Rectal smooth muscle tissue (tissue), 1 donor: ENCODE data around the gene ACOX3.

Experiments
- H3K27ac ChIP-seq: one replicate; pipeline ENCODE4 v1.7.0; 2013; ENCODE audit warnings: low read depth, low read length, inconsistent platforms
- H3K27me3 ChIP-seq: one replicate; pipeline ENCODE4 v1.7.0; 2013; ENCODE audit warnings: low read length; ENCODE audit not compliant: control insufficient read depth, insufficient read depth
- H3K36me3 ChIP-seq: one replicate; pipeline ENCODE4 v1.7.0; 2013; ENCODE audit warnings: low read length; ENCODE audit not compliant: control insufficient read depth, insufficient read depth
- H3K4me1 ChIP-seq: one replicate; pipeline ENCODE4 v1.7.0; 2013; ENCODE audit warnings: low read length; ENCODE audit not compliant: control insufficient read depth, insufficient read depth
- H3K4me3 ChIP-seq: one replicate; pipeline ENCODE4 v1.7.0; 2013; ENCODE audit warnings: low read length
- H3K9ac ChIP-seq: one replicate; pipeline ENCODE4 v1.7.0; 2013; ENCODE audit warnings: low read length

The ACOX3 gene

GRCh38 chr4:8473198-8473919, 32.8 kb upstream of the ACOX3 start:
- Histone ChIP-seq H3K27me3 (no peaks in the 10 kb centered on the region), H3K4me3 (no peak overlapping the region), H3K36me3 (no peaks in the 10 kb centered on the region), H3K27ac (peak overlapping the region; percentile 85), H3K4me1 (peaks cover 21% of the 10 kb centered on the region), H3K9ac (no peak overlapping the region)

DNA sequence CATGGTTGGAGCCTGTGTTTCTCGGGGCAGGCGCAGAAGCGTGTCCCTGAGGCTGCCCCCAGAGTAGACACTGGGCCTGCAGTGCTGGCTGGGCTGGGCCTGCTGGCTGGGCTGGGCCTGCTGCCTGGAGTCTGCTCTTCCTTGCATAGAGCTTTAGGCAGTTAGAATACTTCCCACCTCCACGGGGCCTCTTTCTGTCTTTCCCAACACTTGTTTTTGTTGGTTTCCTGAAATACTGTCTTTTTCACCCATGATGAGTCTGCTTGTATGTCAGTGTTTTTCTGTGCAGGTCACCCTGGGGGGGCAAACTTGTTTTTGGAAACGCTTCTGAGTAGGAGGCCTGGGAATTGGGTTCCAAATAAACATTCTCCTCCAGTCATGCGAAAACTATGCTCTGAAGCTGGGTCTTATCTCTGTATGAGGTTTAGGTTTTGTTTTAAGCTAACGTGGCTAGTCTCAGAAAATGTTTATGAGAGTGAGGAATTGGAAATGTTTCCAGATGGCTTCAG, 32.2 kb upstream of the ACOX3 start:
- Histone ChIP-seq H3K9ac (no peak overlapping the region), H3K4me1 (peaks cover 21% of the 10 kb centered on the region), H3K4me3 (no peak overlapping the region), H3K36me3 (peaks cover 2% of the 10 kb centered on the region), H3K27ac (peak overlapping the region; percentile 85), H3K27me3 (no peaks in the 10 kb centered on the region)

DNA sequence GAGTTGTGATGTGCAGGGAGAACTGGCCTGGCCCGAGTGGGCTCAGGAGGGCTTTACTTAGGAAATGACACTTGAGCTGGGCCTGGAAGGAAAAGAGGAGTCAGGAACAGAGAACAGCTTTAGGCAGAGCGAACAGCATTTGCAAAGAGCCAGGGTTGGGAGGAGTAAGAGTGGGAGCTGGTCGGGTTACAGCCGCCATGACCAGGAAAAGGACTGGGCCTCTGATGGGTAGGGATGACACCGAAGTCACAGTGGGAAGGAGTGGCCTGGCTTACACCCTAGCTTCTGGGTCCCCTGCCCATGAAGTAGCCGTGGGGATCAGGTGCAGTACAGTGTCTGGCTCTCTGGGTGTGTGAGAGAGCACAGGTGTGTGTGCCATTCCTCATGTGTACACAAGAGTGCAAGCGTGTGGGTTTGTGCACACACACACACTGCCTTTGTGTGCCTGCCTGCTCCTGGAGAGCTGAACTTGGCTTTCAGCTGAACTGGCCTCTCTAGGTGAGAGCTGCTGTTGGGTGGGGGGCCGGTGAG, 31.7 kb upstream of the ACOX3 start:
- no peak overlapping the region for H3K4me3 ChIP-seq
- peaks cover 3% of the 10 kb centered on the region for H3K36me3 ChIP-seq
- H3K27me3 ChIP-seq, result no peaks in the 10 kb centered on the region
- no peak overlapping the region for H3K9ac ChIP-seq
- peak overlapping the region; percentile 85 for H3K27ac ChIP-seq
- H3K4me1 ChIP-seq, result peaks cover 21% of the 10 kb centered on the region

- Histone ChIP-seq H3K27ac (peak overlapping the region; percentile 10), H3K4me1 (peaks cover 21% of the 10 kb centered on the region), H3K27me3 (no peaks in the 10 kb centered on the region), H3K9ac (no peak overlapping the region), H3K4me3 (no peak overlapping the region), H3K36me3 (peaks cover 3% of the 10 kb centered on the region)
Observed at GRCh38 chr4:8471211-8471875, 30.8 kb upstream of the ACOX3 start.

GRCh38 chr4:8470451-8471024, 30.0 kb upstream of the ACOX3 start:
- Histone ChIP-seq H3K36me3 (peaks cover 5% of the 10 kb centered on the region), H3K27ac (no peak overlapping the region), H3K9ac (no peak overlapping the region), H3K4me3 (no peak overlapping the region), H3K27me3 (no peaks in the 10 kb centered on the region), H3K4me1 (peaks cover 21% of the 10 kb centered on the region)

DNA sequence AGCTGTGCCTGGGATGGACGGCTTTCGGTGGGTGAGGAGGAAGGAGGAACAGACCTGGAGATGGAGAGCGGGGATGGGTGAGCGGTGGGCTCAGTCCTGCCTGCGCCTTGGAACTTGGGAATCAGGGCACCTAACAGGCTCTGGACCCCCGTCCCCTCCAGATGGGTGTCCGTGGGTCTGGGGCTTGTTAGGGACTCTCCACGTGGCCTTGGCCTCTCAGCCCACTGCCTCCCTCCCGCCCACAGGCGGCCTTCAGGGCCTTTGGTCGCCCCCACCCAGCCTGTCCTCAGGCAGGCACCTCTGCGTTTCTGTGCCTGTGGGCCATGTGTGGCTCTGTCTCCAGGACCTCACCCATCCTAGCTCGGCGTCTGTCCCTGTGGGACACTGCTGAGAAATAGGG, 29.0 kb upstream of the ACOX3 start:
- peaks cover 21% of the 10 kb centered on the region for H3K4me1 ChIP-seq
- H3K36me3 ChIP-seq, result peaks cover 14% of the 10 kb centered on the region
- no peak overlapping the region for H3K27ac ChIP-seq
- no peaks in the 10 kb centered on the region for H3K27me3 ChIP-seq
- no peak overlapping the region for H3K4me3 ChIP-seq
- no peak overlapping the region for H3K9ac ChIP-seq

- H3K9ac ChIP-seq, result no peak overlapping the region
Observed at GRCh38 chr4:8468746-8469535, 28.4 kb upstream of the ACOX3 start.

DNA sequence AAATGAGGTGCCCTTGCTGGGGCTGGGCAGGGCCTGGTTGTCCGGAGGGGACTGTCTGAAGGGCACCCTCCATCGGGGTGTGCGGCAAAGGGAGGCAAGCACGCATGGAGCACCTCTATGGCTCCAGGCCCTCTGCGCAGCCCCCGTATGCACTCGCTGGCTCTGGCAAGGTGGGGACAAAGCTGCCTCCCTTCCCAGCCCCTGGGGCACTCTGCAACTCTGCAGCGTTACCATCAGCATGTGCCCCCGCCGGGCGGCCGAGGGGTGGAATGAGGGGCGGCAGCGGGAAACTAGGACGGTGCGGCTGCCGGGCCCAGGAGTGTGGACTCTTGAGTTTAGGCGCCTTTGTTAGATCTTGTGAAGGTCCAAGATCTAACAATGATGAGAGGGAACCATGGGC, 26.5 kb upstream of the ACOX3 start:
- no peak overlapping the region for H3K4me3 ChIP-seq
- H3K36me3 ChIP-seq, result peaks cover 17% of the 10 kb centered on the region
- no peak overlapping the region for H3K9ac ChIP-seq
- H3K27ac ChIP-seq, result no peak overlapping the region
- no peaks in the 10 kb centered on the region for H3K27me3 ChIP-seq
- H3K4me1 ChIP-seq, result peaks cover under 1% of the 10 kb centered on the region

More at GRCh38 chr4:8468746-8469535, 28.4 kb upstream of the ACOX3 start:
- peaks cover 18% of the 10 kb centered on the region for H3K4me1 ChIP-seq
- H3K27ac ChIP-seq, result no peak overlapping the region
- no peak overlapping the region for H3K4me3 ChIP-seq
- H3K27me3 ChIP-seq, result no peaks in the 10 kb centered on the region
- H3K36me3 ChIP-seq, result peaks cover 14% of the 10 kb centered on the region

DNA sequence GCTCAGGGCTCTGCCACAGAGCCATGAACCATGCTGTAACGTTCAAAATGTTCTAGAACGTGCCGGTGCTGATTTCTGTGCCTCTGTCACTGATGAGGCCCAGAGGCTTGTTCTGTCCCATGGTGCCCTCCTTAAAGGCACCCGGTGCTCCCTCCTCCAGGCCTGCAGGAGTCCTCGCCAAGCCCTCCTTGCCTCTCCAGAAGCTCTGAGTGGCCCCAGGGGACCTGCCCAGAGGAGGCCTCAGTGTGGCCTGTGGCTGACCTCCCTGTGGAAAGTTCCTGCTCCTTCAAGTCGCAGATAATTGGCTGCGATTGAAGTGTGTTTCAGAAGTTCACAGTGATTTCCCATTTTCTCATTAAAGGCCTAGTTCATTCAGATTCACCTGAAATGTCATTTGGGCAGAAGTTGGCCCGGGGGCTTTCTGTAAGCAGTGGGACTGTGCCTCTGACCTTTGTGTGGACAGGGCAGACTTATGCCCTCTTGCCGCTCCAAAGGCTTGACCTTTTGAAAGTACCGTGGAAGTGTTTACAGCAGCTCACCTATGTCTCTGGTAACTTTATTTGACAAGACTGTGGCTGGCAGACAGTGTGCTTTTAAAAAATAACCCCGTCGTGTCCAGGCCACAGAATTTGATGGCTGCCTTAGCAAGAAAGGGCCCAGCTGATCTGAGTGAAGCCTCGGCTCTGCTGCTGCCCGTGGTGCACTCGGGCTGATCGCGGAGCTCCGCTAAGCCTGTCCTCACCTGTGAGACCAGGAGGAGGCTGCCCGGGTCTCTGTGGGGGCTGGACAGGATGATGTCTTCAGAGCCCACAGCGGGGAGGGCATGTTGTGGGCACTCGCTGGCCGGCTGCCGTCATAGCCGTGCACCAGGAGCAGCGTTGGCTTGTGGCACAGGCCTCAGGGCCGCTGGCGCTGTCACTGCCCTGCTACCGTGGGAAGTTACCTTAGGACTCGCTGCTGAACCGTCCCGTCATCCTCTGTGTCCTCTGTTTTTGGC, 25.4 kb upstream of the ACOX3 start:
- no peak overlapping the region for H3K27ac ChIP-seq
- peaks cover 20% of the 10 kb centered on the region for H3K36me3 ChIP-seq
- H3K9ac ChIP-seq, result no peak overlapping the region
- H3K4me3 ChIP-seq, result no peak overlapping the region
- no peaks in the 10 kb centered on the region for H3K27me3 ChIP-seq
- H3K4me1 ChIP-seq, result no peaks in the 10 kb centered on the region

GRCh38 chr4:8464381-8464780, 23.9 kb upstream of the ACOX3 start:
- H3K36me3 ChIP-seq, result peaks cover 20% of the 10 kb centered on the region
- no peak overlapping the region for H3K27ac ChIP-seq
- H3K4me1 ChIP-seq, result no peaks in the 10 kb centered on the region
- H3K27me3 ChIP-seq, result no peaks in the 10 kb centered on the region
- H3K4me3 ChIP-seq, result no peak overlapping the region
- H3K9ac ChIP-seq, result no peak overlapping the region

- Histone ChIP-seq H3K27me3 (no peaks in the 10 kb centered on the region), H3K4me1 (no peaks in the 10 kb centered on the region), H3K4me3 (no peak overlapping the region), H3K9ac (no peak overlapping the region), H3K36me3 (peaks cover 20% of the 10 kb centered on the region), H3K27ac (no peak overlapping the region)
Observed at GRCh38 chr4:8463811-8464210, 23.3 kb upstream of the ACOX3 start.
